GM23248 (cell line): ENCODE data around the gene NAA10.

Experiments used
- EZH2 ChIP-seq: fragments of 200-600 bp; sonication (generic); IDR thresholded peaks from 2 replicates; pipeline ENCODE4 v1.6.1; 2018; ENCODE audit warnings: antibody characterized with exemption, mild to moderate bottlenecking; ENCODE audit not compliant: insufficient read depth, poor library complexity, severe bottlenecking
- EZH2phosphoT487 ChIP-seq: fragments of 200-600 bp; sonication (generic); IDR thresholded peaks from 2 replicates; pipeline ENCODE4 v1.6.1; 2018; ENCODE audit warnings: antibody characterized with exemption, moderate library complexity, mild to moderate bottlenecking, low read depth; ENCODE audit not compliant: insufficient read depth

DNA sequence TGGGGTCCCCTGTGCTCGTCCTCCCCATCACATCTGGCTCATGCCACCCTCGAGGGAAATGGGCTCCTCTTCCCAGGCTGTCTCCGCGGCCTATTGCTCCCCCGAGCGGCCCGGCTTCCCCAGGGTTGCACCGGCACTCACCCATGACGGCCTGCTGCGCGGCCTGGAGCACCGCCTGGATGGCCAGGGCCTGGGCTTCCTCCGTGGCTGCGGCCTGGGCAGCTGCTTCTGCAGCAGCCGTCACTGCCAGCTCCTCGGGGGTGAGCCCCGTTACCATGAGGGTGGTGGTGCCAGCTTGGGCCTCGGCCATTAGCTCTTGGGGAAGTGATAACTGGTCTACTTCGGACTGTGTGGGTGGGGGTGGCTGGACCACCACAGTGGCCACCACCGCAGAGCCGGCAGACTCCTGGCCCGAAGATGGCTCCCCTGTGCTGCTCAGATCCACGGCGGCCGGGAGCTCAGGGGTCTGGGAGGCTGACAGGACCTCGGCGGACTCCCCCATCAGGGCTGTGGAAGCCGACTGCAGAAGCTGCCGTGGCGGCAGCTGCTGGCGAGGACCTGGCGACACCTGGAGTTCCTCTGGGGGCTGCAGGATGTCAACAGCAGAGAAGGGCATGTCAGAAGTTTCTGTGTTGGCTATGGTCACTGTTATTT lies 17.7 kb upstream of the NAA10 start:
- TF ChIP-seq EZH2, result no peak
- no peak for TF ChIP-seq EZH2phosphoT487
